ENCODE results near the gene CD300LG.
"Not testable (repeated sequence)": the region's sequence is repeated elsewhere in the genome, so short reads cannot be mapped to it uniquely, and the experiment has no call there.

The CD300LG gene

DNA sequence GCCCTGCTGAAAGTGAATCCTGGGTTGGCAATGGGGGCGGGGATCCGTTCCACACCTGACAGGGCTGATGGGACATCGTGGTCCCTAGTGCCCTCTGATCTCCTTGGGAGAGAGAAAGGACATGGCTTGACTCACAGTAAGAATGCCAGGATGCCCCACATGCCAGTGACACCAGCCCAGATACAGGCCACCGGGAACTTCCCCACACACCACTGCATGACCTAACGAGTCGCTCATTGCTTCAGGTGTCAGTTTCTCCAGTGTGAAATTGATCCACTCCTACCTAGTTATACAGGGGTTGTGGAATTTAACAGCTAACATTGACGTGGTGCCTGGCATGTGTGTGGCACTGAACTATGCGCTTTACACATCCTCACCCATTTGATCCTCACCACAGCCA is 7.5 kb downstream of the CD300LG start:
- no peak for DNase-seq (ENCODE audit: low read depth)

DNA sequence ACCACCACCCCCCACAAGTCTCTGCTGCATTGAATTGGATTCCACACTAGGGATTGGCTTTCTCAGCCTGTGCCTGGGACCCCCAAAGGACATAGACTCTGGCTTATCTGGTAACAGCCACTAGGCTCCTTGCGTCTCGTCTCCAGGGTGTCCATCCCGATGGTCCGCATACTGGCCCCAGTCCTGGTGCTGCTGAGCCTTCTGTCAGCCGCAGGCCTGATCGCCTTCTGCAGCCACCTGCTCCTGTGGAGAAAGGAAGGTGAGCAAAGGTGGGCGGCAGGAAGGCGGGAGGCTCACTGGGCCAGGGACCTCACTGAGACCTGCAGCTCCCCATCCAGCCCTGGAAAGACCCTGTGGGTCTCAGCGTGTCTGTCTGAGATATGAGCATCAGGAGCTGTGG is 8.1 kb downstream of the CD300LG start:
- DNase-seq (ENCODE audit: low read depth), result no peak

DNA sequence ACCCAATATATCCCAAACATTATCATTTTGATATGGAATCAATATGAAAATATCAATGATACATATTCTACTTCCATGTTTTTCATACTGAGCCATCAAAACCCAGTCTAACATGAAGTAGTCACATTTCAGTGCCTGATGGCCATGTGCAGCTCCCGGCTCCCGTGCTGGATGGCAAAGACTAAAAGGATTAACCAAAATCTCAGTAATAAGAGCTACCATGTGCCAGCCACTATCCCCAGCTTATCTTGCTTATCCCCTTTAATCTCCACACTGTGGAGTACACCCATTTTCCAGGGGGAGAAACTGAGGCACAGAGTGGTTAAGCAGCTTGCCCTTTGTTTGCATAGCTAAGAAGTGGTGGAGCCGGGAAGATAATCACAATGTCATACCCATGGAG is 9.2 kb downstream of the CD300LG start:
- DNase-seq (ENCODE audit: low read depth), result no peak

DNA sequence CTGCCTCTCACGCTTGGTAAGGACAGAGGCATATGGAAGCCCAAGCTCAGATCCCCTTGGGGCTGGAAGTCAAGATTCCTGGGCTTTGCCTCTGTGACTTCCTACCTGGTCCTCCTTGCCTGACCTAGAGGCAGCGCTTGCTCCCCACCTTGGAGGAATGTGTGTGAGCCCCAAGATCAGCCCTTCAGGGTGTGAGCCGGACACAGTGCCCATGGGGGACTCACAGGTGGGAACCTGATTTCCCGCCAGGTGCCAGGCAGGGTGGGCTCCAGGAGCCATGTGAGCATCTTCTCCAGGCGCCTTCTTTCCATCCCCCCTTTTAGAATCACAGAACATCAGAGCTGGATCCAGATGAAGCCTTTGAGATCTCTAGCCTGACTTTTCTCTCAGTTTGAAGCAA is 10.2 kb downstream of the CD300LG start:
- no peak for DNase-seq (ENCODE audit: low read depth)

DNA sequence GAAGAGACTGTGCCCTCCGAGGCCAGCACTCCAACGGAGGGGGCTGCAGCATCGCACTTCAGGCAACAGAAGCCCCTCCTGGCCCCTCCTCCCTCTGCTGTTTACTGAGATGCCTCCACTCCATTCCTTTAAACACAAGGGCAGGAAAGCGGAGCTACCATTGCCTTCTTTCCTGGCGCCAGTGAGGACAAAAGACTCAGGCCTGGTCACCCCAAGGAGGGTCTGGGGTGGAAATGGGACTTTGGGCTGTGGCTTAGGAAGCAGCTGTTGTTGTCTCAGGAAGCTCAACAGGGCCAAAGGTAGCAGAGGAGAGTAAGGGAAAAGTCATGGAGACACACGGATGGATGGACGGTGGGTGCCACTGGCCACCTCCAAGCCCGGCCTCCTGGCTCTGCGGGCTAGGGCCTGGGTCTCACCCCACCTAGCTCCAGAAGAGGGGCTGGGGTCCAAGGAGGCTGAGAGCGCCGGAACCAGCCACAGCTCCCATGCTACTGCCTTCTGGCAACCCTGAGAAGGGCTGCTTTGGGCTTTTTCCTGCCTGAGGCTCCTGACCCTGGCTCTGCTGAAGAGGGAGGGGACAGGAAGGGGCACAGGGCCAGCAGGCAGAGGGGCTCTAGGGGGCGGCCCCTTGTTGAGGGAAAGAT is 11.1 kb downstream of the CD300LG start:
- no peak for DNase-seq (ENCODE audit: low read depth)

DNA sequence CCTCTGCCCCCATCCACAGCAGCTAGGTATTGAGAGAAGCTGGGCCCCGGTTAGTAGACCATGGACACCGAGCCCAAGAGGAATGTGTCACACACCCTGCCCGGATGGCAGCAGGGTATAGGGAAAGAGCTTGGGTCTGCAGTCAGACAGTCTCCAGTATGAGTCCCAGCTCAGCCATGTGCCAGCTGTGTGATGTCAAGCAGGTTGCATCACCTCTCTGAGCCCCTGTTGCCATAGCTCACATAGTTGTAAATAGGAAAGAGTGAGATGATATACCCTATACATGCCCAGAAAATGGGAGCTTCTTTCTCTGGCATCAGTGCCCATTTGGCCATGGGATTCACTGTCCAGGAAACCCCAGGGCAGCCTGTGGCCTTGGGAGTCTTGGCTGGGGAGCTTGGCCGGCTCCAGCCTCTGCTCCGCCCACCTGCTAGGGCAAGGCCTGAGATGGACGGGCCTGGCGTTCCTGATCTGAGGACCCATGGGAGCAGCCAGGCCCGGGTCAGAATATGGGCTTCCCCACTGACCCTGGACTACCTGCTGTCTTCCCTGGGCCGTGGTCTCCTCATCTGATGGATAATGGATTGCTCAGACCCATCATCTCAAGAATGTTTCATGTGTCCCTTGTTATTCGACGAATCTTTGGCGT is 13.2 kb downstream of the CD300LG start:
- DNase-seq (ENCODE audit: low read depth), result no peak

DNA sequence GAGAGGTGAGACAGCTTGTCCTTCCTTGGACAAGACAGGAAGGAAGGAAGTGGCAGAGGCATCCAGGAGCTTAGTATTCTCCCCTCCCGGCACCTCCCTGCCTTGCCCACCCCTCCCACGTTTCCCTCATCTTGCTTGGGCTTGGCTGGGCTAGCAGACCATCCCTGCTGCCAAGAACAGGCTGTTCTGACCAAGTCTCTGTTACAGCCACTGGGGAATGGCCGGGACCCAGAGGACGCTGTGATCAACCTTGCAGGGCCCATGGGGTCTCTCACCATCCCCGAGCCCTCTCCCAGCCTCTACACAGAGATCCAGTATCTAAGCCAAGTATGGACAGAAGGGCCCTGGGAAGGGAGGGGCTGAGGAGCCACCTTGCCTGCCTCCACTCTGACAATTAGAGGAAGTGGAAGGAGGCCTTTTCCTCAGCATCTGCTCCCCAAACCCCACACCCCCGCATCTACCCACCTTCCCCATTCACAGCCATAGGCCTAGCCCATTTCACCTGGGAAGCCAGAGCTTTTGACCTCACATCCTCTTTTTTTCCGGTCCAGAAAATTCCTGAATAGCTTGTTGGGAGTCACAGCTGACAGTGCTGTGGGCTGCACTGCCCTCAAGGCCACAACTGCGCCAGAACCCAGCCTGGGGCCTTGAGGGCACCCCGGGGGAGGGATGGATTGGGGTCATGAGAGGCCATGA is 14.1 kb downstream of the CD300LG start:
- DNase-seq (ENCODE audit: low read depth), result no peak

DNA sequence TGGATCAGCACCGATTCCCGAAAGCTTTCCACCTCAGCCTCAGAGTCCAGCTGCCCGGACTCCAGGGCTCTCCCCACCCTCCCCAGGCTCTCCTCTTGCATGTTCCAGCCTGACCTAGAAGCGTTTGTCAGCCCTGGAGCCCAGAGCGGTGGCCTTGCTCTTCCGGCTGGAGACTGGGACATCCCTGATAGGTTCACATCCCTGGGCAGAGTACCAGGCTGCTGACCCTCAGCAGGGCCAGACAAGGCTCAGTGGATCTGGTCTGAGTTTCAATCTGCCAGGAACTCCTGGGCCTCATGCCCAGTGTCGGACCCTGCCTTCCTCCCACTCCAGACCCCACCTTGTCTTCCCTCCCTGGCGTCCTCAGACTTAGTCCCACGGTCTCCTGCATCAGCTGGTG is 15.0 kb downstream of the CD300LG start:
- DNase-seq (ENCODE audit: low read depth), result no peak

DNA sequence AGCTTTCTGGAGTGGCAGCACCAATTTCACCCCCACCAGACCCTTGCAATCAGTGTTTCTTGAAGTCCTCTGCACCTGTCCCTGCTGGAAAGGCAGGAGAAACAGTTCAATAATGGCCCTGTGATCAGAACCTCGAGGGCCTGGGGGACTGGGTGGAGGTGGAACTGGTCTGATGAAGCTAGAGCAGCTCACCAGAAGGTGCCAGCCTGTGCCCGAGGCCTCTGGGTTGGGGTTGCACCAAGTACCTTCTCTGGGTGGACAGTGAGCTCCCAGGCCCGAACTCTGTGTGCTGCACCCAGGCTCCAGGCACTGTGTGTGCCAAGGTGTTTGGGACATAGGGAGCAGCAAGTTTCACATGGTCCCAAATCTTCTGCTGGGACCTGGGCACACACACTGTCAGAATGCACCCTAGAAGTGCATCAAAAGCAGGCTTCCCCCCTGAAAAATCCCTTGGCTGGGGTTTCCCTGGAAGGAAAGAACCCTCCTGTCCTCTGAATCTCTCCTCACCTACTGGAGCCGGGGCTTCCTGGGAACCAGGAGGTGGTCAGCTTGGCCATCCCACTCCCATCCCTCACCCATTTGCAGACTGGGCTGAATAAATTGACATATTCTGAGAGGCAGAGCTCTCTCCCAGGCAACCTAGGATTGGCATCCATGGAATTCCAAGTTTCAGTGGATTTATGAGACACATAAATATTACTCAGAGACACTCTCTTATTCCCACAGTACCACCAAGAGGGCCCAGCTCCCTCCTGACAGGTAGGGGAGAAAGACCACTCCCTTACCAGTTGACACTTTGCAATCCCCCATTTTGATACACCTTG is 17.4 kb downstream of the CD300LG start:
- DNase-seq (ENCODE audit: low read depth), result no peak

DNA sequence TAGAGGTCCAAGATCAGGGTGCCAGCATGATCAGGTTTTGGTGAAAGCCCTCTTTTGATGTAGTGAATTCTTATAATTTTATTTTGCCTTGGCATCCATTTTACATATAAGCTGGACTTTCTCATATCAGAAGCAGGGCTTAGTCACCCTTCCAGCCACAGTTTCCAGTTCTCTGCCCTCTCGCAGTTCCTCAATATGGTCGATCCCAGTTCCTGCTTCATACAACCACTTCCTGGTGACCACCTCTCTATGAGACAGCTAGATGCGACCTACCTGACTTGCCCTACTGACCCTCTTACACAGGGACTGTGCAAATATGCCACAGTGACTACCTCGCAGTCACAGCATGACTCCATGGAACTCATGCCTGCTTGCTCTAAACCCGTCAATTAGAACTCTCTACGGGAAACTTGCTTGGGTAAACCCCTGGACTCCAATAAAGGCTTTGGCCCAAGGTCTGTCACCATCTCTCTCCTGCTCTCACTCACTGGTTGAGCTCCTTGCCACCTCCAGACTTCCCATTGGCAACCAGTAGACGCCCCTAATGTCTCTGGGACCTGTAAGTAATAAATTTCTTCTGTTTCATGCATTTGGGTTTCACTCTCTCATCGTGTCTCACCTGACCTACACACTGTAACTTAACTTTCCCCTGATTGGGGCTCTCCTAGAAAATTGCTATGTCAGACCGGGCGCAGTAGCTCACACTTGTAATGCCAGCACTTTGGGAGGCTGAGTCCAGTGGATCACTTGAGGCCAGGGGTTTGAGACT is 21.4 kb downstream of the CD300LG start:
- DNase-seq (ENCODE audit: low read depth), result no peak

DNA sequence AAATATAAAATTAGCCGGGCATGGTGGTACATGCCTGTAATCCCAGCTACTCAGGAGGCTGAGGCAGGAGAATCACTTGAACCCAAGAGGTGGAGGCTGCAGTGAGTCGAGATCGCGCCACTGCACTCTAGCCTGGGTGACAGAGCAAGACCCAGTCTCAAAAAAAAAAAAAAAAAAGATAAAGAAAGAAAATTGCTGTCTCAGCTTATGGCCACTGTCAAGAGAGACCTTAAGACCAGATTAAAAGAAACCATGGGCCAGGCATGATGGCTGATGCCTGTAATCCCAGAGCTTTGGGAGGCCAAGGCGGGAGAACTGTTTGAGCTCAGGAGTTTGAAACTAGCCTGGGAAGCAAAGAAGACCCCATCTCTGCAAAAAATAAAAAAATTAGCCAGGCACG is 22.1 kb downstream of the CD300LG start:
- not testable (repeated sequence) for DNase-seq (ENCODE audit: low read depth)

DNA sequence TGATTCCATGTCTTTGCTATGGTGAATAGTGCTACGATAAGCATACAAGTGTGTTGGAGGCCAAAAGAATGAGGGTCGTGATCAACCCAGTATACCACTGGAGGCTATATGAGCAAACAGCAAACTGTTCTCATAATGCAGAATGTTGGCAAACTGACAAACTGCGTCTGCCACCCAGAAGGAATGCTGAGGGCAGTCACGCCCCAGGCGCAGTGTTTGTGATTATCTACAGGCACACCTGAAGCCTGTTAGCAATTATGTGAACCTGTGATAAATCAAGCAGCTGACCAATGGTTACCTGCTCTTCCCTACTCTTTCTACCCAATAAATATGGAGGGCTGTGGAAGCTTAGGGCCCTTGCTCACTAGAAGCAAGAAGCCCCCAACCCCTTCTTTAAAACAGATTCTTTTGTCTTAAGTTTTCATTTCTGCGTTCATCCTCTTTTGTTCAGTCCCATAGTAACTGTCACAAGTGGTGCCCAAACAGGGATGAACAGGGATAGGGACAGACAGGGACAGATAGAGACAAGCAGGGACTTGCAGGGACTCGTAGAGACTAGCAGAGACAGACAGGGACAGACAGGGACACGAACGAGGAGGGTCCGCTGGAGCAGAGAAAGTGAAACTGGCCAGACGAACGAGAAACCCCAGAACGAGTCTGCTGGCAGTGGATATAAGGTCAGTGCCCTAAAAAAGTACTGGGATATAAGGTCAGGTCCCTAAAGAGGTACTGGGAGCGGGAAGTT is 25.1 kb downstream of the CD300LG start:
- DNase-seq (ENCODE audit: low read depth), result no peak

DNA sequence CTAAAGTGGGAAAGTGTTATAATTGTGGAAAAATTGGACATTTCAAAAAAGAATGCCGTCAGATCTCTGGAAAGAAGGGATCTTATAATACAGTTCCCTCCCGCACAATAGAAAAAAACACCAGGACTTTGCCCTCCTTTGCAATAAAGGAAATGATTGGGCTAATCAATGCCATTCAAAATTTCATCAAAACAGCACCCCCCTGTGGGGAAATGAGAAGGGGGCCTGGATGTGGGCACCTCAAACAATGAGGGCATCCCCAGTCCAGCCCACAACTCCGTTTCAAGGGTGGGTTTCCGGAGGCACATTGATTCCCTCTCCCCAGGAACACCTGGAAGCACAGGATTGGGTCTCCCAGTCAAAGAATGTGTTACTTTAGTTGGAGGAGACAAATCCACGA is 26.1 kb downstream of the CD300LG start:
- DNase-seq (ENCODE audit: low read depth), result no peak

DNA sequence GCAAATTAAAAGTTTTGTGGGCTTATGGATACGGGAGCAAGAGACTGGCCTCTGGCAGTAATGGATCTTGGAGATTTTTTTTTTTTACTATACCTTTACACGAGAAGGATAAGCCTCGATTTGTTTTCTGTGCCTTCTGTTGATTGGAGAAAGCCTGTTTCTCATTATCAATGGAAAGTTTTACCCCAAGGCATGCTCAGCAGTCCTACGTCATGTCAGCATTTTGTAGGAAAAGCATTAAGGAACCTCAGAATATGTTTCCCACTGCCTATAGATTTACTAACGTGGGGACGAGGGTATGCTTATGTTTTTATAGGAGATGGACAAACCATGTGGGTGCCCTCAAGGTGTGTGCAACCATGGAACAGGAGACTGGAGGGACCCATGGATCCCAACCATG is 26.8 kb downstream of the CD300LG start:
- DNase-seq (ENCODE audit: low read depth), result no peak

DNA sequence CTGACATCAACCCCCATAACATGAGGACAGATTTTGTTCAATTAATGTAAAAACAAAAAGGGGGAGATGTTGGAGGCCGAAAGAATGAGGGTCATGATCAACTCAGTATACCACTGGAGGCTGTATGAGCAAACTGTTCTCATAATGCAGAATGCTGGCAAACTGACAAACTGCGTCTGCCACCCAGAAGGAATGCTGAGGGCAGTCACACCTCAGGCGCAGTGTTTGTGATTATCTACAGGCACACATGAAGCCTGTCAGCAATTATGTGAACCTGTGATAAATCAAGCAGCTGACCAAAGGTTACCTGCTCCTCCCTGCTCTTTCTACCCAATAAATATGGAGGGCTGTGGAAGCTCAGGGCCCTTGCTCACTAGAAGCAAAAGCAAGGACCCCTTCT is 27.3 kb downstream of the CD300LG start:
- DNase-seq (ENCODE audit: low read depth), result no peak

DNA sequence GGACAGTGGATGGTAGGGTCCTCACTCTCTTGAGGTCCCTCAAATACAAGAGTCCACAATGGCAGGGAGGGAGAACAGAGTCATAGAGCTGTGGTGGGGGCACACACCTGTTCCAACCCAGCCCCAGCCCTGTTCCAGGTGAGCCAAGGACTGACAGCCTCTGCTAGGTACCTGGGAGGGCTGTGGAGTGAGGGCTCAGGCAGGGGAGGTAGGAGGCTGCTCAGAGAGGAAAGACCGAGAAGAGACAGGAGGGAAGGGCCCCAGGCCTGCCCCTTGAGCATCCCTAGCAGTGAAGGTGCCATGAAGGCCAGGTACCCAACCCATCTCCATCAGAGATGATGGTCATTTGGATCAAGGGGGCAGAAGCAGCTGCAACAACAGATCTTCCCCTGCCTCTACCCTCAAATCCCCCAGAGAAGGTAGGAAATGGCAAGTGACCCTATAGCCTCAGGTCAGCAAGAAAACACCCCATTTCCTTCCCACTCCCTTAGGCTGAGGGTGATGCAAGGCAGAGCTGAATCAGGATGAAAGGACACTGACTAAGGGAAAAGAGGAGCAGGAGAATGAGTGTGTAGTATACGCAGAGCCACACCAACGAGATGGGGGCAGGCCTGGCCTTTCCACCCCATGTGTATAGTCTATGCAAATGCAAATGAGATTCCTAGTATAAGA is 28.6 kb downstream of the CD300LG start:
- peak; percentile 35 for DNase-seq (ENCODE audit: low read depth)

DNA sequence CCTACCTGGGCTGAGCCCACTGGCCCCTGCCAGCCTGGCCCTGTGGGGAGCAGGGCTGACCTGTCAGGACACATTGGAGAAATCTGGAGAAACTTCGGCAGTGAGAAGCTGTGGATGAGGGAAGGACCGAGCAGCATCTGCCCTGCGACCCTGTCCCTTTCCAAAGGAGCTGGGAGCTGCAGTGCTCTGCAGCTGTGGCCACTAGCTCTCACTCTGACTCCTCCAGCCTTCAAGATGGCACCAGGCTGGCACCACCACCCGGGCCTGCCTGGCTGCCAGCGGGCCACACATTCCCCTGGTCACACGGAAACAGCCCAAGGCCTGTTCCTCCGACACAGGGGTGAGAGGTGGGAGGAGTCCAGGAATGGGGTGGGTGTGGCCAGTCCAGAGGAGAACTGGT is 30.1 kb downstream of the CD300LG start:
- no peak for DNase-seq (ENCODE audit: low read depth)

DNA sequence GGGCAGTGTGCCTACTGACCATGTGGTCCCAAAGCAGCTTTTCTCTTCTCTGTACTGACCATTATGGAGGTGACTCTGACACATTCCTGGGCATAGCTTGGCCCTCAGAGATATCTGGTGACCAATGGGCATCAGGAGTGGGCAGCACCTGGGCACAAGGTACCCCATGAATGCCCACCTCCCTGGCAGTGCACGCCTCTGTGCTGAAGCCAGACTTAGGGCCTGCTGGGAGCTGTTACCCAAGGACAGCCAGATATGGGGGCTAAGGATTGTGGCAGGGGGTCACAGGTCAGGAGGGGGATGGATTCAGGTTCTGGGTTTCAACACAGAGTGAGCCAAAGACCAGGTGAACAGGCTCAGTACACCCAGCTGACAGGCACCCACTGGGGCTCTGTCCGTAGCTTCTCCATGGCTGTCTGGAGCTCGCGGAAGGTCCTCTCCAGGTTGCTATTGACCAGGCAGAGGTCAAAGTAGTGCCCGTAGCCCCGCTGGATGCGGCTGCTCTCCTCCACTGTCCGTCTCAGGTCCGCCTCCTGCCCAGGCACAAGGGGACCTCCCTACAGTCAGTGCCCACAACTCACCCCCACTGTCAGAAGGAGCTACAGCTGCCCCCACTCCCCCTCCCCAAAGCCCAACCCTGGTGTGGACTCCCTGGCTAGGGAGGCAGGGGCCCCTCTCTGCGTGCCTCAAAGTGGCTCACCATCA is 30.6 kb downstream of the CD300LG start:
- no peak for DNase-seq (ENCODE audit: low read depth)

DNA sequence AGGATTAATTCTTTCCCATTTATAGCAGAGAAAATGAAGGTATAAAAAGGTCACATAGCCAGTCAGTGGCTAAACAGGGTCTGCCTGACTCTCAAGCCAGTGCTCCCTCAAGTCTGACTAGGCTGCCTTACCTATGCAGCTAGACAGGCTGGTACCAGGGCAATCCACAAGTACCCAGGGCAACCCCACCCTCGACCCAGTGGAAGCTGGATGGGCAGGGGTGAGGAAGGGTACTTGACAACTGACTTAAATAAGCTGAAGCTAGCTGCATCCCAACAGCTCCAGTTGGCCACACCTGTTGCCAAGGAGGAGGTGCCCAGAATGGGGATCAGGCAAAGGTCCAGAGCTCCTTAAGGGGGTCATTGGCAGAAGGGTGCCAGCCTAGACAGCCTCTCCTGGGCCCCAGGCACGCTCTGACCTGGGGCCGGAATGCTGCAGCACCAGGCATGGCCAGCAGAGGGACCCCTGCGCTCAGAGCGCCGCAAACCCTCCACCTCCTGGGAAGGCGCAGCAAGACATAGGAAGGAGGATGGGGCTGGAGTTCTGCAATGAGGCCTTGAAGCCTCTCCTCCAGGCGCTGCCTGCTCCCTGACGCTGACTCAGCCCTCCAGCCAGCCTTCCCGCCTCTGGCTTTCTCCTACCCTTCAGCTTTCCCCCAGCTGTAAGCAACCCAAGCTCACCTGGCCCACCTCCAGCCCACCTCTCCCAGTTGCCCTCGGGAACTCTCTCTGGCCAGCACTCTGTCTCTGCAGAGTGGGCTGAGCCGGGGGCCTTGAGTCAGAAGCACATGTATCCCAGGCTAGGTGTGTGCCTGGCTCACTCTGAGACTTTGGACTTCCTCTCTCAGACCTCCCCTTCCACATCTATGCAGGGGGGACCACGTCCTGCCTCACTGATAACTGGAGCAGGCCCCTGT is 31.5 kb downstream of the CD300LG start:
- peak; percentile 96 for DNase-seq (ENCODE audit: low read depth)

Data from ELR (cell line).